ENCODE data around the gene MT3.
"Not testable (repeated sequence)": the region's sequence is repeated elsewhere in the genome, so short reads cannot be mapped to it uniquely, and the experiment has no call there.

MT3 gene

DNA sequence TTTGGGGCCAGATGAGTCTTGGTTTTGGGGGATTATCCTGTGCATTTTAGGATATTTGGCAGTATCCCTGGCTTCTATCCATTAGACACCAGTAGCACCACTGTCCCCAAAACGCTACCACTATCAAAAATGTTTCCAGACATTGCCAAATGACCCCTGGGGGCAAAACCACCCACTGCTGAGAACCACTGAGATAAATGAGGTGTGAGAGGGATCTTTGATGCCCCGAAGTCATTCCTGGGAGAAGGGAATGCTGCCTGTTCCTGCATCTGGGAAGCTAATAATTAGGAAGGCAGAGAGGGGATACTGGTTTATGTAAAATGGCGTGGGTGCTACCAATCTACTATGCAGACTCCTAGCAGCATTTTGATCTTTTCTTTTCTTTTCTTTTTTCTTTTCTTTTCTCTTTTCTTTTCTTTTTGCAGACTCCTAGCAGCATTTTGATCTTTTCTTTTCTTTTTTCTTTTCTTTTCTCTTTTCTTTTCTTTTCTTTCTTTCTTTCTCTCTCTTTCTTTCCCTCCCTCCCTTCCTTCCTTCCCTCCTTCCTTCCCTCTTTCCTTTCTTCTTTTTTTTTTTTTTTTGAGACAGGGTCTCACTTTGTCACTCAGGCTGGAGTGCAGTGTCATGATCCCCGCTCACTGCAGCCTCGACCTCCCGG lies 8.8 kb upstream of the MT3 start:
- no peak for DNase-seq (ENCODE audit: low read depth in 2 of 2)

DNA sequence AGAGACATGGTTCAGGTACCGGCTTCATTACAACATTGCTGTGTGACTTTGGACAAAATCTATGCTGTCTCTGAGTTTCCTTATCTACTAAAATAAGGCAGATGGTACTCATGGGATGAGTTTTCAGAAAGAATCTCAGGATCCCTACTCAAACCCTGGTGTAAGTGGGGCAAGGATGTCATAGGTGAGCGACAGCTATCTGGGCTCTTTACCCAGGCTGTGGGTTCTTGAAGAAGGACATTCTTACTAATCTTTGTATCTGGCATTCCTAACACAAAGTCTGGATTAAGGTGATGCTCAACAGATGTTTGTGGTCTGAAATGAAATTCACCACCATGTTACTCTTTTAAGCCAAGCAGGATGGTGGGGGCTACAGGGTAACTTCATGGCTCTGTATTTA lies 6.4 kb upstream of the MT3 start:
- DNase-seq (ENCODE audit: low read depth in 2 of 2): not testable (repeated sequence)

DNA sequence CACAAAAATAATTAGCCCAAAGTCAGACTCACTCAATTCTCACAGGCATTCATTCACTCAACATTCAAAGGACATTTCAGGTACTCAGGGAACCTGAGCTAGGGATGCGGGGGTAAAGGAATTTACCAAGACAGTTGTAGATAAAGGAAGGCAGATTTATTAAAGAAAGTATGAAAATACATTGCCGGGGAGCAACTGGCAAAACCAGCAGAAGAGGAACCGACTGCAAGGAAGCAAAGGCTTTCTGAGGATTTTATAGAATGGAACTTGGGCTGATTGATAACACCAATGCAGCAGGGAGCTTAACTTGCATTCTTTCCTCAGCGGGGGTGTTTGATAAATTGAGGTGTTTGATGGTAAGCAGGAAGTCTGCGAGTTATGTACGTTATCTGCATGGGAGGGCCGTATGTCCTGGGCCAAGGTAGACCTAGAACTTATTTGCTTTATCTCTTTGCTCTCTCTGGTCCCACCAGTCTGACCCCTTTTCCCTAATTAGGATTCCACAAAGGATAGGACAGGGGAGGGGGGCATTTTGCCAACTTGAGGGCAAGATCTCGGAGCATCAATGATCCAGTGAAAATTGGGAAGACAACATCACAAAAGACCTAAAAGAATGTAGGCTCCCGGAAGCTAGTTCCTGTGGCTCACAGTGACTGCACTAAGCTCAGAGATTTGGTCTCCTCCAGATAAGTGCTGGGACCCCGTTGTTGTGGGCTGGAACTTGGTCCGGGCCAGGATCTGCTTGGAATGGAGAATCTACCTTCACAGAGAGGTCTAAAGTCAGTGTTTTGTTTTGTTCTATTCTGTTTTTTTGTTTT lies 5.8 kb upstream of the MT3 start:
- no peak for DNase-seq (ENCODE audit: low read depth in 2 of 2)

DNA sequence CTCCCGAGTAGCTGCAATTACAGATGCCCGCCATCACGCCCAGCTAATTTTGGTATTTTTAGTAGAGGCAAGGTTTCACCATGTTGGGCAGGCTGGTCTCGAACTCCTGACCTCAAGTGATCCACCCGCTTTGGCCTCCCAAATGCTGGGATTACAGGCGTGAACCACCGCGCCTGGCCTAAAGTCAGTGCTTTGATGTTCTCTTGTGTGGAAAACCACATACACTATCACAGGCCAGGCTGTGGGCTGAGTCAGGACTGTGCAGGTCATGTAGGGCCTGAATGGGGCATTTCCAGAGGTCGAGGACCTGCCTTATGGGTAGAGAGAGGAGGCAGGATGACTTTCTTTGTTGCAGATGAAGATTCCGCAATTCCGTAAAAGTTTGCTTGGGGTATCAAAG lies 5.1 kb upstream of the MT3 start:
- DNase-seq (ENCODE audit: low read depth in 2 of 2): no peak

DNA sequence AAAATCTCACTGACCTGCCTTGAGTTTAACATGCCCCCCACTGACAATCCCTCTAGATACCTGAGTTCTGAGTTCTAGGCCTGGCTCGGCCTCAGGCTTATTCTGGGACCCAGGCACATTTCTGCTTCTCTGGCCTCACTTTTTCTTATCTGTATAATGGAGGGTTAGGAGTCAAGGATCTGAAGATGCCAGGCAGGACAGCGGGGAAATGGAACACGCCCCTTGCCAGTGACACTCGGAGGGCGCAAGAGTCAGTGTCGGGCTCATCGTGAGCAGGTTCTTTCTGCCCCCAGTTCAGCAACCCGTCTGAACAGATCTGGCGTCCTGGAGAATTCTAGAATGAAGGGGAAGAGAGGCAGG lies 567 bp upstream of the MT3 start:
- no peak for DNase-seq (ENCODE audit: low read depth in 2 of 2)

DNA sequence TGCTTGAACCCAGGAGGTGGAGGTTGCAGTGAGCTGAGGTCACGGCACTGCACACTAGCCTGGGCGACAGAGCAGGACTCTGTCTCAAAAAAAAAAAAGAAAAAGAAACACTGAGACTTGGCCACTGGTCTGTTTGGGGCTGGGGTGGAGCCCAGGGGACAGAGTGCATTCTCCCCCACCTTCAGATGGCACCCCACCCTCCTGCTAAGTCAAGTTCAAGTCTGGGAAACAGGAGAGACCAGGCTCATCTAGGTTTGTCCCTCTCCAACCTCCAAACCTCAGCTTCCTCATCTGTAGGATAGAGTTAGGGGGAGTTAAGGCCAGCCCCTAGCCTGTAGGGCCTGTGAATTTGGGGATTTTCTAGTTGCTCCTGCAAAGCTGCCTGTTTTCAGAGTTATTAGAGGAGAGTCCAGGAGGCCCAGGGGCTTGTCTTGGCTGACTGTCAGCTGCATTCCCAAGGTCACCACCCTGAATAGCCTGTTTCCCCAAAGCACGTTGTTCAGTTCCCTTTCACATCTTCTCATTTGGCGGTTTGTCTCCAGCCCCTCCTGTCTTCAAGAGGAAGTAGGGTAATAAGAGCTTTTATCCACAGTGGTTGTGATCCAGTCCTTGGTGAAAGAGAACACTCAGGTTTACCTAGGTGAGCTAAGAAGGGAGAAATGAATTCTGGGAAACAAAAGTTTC lies 2.2 kb downstream of the MT3 start:
- no peak for DNase-seq (ENCODE audit: low read depth in 2 of 2)

DNA sequence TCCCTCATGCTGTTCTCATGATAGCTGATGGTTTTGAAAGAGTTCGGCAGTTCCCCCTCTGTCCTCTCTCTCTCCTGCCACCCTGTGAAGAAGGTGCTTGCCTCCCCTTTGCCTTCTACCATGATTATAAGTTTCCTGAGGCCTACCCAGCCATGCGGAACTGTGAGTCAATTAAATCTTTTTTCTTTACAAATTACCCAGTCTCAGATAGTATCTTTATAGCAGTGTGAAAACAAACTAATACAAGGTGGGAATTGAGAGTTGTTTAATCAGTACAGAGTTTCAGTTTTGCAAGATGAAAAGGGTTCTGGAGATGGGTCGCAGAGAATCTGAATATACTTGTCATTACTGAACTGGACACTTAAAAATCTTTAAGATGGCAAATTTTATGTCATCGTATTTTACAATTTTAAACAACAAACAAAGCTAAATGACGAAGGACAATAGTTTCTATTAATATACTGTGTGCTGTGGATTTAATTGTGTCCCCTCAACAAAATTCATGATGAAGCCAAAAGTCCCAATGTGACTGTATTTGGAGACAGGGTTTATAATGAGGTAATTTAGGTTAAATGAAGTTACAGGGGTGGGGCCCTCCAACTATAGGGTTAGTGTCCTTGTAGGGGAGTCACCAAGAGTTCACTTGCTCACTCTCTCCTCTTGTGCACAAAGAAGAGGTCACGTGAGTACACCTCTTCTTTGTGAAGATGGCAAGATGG lies 4.4 kb downstream of the MT3 start:
- DNase-seq (ENCODE audit: low read depth in 2 of 2): no peak

DNA sequence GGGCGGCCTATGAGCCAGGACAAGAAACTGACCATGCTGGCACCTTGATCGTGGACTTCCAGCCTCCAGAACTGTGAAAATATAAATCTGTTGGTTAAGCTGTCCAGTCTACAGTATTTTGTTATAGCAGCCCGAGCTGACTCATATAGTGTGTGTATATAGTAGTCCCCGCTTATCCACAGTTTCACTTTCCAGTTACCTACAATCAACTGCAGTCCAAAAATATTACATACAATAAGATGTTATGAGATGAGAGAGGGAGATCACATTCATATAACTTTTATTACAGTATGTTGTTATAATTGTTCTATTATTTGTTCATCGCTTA lies 4.9 kb downstream of the MT3 start:
- DNase-seq (ENCODE audit: low read depth in 2 of 2): no peak

DNA sequence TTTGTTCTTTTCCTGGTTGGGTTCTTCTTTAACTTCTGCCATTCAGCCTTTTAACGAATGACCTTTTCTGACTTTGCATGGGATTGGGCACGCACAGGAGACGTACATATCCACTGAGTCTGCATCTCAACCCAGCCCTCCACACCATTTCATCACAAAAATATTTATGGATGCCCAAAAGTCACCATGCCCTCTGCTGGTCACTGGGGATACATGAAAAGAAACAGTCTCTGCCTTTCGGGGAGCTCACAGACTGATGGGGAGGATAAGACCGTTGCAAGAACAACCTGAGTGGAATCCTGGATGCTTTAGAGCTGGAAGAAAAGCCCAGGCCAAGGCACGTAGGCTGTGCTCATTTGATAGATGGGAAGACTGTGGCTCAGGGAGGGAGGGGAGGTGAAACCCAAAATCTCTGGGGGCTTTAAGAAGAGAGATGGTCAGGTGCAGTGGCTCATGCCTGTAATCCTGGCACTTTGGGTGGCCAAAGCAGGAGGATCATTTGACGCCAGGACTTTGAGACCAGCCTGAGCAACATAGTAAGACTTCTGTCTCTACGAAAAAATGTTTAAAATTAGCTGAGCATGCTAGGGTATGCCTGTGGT lies 11.2 kb downstream of the MT3 start:
- DNase-seq (ENCODE audit: low read depth in 2 of 2): no peak

DNA sequence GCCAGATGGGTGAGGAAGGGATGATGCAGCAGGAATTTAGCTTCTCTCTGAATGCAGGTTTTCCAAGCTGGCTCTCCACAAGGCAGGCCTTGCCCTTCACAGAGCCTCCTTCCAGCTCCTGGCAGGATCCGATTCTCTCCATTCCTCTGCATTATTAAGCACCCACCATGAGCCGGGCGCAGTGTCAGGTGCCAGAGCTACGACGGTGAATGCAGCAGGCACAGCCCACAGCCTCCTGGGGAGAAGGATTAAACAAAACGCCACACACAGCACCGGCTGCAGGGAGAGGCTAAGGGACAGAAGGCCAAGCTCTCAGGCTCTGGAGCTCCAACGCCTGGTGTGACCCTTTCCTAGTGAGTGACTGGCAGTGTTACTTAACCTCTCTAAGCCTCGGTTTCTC lies 12.0 kb downstream of the MT3 start:
- DNase-seq (ENCODE audit: low read depth in 2 of 2): no peak

DNA sequence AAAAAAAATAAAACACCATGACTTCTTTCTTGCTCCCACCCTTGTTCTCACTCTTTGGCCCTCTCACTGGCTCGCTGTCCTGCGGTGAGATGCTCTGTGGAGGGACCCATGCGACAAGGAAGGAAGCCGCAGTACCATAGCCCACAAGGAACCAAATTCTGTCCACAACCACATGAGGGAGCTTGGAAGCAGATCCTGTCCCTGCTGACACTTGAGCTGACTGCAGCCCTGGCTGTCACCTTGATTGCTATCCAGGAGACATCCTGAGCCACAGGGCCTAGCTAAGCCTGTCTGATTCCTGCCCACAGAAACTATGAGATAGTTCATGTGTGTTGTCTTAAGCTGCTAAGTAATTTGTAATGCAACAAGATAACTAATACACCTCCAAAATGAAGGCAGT lies 14.3 kb downstream of the MT3 start:
- no peak for DNase-seq (ENCODE audit: low read depth in 2 of 2)

DNA sequence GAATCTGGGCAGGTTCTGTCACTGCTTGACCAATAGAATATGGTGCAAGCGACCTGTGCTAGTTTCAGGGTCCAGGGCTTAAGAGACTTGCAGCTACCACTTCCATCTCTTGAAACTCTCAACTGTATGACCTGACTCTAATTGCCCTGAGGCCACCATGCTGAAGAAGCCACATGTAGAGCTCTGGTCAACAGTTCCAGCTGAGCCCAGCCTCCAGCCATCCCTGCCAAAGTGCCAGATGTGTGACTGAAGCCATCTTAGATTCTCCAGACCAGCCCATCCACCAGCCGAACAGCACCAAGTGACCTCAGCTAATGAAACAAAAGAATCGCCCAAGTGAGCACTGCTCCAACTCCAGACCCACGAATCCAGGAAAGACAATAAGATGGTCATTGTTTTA lies 15.6 kb downstream of the MT3 start:
- DNase-seq (ENCODE audit: low read depth in 2 of 2): no peak

DNA sequence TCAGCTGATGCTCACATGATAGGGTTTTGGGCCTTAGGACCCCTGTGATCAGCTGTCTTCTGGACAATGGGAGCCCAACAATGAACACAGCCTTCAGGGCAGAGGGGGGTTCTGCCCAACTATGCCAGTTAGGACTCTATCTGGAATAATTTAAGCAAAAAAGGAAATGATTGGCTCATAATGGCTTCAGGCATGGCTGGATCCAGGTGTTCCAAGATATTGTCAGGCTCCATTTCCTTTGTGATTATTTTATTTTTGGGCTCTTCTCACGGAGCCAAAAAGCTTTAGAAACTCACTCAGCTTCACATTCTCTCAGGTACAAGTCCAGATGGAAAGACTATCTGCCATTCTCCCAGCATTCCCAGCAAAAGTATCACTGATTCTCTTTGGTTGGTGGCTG lies 16.1 kb downstream of the MT3 start:
- DNase-seq (ENCODE audit: low read depth in 2 of 2): no peak

DNA sequence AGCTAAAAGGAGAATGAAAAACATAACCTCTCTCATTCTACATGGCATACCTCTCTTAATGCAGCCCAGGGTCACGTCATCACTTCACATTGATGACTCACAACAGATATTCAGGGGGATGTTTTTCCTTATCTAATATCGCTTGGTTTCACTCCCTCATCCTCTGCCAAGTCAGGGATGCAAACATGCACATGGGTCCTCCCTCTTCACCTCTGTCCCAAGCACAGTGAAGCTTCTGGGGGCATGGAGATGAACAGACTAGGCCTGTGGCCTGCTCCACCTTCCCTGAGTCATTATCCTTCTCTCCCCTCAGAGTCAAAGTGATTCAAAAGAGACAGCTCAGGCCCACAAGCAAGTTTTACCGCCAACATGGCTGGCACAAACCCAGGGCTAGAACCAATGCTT lies 16.7 kb downstream of the MT3 start:
- DNase-seq (ENCODE audit: low read depth in 2 of 2): no peak

DNA sequence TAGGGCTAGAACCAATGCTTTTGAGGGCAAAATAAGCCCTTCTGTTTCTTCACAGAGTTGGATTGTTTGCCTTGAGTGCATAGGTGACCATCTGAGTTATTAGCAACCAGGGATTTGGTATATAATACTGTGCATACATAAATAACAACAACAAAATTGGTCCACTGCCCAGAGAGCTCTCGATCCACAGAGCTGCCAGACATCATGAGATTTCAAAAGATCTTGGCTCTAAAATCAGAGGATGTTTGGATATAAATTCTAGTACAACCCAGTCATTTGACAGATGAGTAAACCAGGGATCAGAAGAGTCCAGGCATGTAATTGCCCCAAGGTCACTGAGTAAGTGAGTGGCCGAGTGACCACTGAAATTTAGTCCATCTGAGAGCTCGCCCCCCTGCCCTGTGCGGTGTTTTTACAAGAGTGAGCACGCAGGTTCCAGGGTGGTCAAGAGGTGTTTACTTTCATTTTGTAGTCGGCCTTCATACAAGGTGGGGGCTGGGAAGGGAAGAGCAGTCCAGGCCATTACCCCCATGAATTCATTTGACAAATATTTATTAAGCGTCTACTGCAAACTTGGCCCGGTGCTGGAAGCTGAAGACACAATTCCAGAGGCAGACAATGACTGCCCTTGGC lies 17.3 kb downstream of the MT3 start:
- no peak for DNase-seq (ENCODE audit: low read depth in 2 of 2)

DNA sequence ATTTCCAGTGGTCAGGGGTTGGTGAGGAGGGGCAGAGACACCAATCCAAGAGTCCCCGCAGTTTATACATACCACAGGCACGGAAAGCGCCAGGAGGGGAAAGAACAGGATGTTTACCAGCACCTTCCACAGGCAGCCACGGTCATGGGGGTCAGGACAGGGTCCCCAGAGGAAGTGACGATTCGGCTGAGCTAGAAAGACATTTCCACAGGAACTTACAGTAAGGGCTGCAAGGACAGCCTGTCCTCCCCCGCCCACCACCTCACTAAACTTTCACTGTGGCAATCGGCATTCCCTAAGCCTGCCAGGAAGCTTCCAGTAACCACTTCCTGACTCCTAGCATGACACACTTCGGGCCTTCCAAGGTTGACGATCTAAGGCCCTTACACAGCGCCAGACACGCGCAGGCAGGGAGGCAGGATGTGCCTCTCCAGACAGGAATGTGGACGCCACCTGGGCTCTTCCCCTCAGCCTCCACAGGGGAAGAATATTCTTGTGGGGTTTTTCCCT lies 17.8 kb downstream of the MT3 start:
- no peak for DNase-seq (ENCODE audit: low read depth in 2 of 2)

DNA sequence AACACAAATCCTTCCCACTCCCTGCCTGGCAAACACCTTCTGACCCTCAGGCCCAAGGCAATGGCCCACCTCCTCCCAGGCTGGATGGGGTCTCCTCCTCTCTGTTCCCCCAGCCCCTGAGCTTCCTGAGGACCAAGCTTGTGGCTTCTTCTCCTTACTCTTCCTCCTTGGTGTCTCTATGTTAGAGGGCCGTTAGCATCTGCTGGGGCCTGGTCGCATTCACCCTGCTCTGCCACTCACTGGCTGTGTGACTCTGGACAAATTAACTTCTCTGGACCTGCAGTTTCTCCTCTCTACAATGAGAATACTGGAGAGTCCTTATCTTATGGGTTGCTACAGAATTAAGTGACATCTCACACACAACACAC lies 18.3 kb downstream of the MT3 start:
- DNase-seq (ENCODE audit: low read depth in 2 of 2): no peak

DNA sequence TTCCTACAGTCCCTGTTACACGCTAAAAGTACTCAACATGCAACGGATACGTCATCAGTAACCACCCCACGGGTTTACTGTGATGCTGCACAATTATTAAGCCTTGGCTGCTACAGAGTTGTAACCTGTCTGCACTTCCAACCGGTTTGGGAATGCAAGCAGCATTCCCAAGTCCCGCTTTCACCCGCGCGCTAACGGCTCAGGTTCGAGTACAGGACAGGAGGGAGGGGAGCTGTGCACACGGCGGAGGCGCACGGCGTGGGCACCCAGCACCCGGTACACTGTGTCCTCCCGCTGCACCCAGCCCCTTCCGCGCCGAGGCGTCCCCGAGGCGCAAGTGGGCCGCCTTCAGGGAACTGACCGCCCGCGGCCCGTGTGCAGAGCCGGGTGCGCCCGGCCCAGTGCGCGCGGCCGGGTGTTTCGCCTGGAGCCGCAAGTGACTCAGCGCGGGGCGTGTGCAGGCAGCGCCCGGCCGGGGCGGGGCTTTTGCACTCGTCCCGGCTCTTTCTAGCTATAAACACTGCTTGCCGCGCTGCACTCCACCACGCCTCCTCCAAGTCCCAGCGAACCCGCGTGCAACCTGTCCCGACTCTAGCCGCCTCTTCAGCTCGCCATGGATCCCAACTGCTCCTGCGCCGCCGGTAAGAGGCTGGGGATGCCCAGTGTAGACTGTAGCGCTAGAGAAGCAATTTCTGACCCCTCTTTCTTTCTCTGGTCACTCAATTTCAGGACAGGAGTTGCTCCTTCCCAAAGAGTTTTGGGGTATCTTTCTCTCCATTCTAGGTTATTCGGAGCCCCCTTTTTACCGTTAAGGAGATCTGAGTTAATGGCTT lies 18.9 kb downstream of the MT3 start, which contains the start of gene MT2A:
MT2A (plus strand) TSS at position 542 of the 833 bp plus-strand sequence; CDS start at position 614, 72 bp downstream.
- DNase-seq (ENCODE audit: low read depth in 2 of 2): peak; percentile 87

DNA sequence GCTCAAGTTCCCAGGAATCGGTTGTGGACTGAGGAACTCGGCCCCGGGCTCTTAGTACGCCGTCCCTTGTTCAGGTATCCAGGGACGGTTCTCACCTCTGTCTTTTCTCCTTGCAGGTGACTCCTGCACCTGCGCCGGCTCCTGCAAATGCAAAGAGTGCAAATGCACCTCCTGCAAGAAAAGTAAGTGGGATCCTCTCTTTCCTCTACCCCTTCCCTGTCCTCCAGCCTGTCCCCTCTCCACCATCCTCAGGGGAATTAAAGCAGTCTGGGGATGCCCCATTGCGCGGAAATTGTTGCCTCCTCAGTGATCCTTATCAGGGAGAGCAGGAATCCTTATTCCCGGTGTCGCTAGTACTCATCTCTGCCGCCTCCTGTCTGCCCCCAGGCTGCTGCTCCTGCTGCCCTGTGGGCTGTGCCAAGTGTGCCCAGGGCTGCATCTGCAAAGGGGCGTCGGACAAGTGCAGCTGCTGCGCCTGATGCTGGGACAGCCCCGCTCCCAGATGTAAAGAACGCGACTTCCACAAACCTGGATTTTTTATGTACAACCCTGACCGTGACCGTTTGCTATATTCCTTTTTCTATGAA lies 19.6 kb downstream of the MT3 start:
- no peak for DNase-seq (ENCODE audit: low read depth in 2 of 2)

DNA sequence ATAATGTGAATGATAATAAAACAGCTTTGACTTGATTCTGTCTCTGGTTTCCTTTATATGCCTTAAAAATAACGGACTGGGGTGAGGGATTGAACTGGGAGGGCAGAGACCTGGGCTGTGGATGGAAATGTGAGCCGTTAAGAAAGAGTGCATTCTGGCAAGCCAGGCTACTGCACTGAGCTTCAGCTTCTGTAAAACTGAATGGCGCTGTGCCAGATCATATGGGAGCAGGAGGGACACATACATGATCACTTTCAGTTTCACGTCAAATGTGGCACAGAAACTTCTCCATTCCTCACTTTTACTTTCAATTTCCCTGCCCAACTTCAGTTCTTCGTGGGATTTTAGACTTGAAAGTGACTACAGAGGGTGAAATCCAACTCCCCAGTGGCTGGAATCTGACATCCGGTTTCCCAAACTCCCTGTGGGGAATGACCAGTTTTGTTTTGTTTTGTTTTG lies 20.2 kb downstream of the MT3 start:
- peak; percentile 66 to 69 for DNase-seq (ENCODE audit: low read depth in 2 of 2)
